Thyroid gland (tissue), 4 donors: ENCODE measurements around the gene RAET1E.

Experiments
- POLR2A ChIP-seq, 2 donors: fragments of 450-650 bp; IDR thresholded peaks; one replicate each; pipeline ENCODE4 v1.6.1; 2017; ENCODE audit warnings: antibody characterized with exemption in 2 of 2, mild to moderate bottlenecking in 2 of 2, moderate library complexity in 1 of 2
- TF ChIP-seq, protein P1 (sequence below), 6 experiments: fragments of 200-600 bp in 3 of 6; fragments of 450-650 bp in 3 of 6; sonication (generic) in 3 of 6; IDR thresholded peaks; one replicate each; pipeline ENCODE4 v1.5.1; 2016 to 2019; ENCODE audit warnings: antibody characterized with exemption in 6 of 6, mild to moderate bottlenecking in 2 of 6, inconsistent platforms in 1 of 6, moderate library complexity in 1 of 6

DNA sequence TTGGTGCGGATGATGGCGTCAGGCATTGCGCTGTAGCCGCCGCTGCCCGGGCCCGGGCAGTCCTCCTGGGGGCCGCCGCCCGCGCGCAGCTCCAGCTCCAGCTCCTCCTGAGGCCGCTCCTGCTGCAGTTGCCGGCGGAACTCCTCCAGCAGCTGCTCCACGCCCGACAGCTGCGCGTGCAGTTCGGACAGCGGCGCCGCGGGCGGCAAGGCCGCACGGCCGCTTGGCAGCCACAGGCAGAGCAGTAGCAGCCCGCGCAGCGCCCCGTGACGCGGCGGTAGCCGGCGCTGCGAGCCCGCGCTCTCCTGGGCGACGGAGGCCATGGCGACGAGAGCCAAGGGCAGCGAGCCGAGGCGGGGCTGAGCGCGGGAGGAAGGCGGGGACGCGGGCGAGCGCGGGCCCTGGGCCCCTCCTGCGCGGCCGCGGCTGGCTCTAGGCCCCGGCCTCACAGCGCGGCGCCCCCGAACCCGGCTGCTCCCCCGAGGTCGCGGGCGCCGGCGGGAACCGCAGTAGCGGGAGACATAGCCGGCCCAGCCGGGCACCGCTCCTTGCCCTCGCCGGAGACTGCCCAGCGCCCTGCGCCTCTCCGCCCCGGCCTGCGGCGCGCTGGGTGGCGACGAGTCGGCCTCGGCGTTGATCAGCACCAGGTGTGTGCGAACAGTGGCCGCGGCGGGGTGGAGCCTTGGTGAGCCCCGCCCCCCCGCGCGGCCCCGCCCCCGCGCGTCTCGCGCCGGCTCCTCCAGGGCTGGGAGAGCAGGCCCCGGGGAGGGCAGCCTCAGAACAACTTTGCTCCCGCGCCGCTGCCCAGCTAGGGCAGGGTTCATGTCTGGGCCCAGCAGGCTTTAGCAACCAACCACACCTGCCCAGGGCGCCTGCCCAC lies 34.0 kb downstream of the RAET1E start, which contains the start of gene LRP11:
- TF ChIP-seq, protein P1, sequence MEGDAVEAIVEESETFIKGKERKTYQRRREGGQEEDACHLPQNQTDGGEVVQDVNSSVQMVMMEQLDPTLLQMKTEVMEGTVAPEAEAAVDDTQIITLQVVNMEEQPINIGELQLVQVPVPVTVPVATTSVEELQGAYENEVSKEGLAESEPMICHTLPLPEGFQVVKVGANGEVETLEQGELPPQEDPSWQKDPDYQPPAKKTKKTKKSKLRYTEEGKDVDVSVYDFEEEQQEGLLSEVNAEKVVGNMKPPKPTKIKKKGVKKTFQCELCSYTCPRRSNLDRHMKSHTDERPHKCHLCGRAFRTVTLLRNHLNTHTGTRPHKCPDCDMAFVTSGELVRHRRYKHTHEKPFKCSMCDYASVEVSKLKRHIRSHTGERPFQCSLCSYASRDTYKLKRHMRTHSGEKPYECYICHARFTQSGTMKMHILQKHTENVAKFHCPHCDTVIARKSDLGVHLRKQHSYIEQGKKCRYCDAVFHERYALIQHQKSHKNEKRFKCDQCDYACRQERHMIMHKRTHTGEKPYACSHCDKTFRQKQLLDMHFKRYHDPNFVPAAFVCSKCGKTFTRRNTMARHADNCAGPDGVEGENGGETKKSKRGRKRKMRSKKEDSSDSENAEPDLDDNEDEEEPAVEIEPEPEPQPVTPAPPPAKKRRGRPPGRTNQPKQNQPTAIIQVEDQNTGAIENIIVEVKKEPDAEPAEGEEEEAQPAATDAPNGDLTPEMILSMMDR (IDR thresholded peaks at IDR 0.05): peak in 1 of 6 experiments; percentile 2
- peak; percentile 71 to 96 for TF ChIP-seq POLR2A (IDR thresholded peaks at IDR 0.05)
